IMR-90 (cell line): ENCODE results near the gene CD19. TPM values are rescaled to one million over a fixed set of nuclear protein-coding genes. Genes with fewer than 3 reads are reported as not detected.

ENCODE experiments used
- ATAC-seq: fragments of 200-7000 bp; cut with Tn5 transposase; 2 replicates; pipeline ENCODE4 v1.9.1; 2020; ENCODE audit warnings: low read depth, mild to moderate bottlenecking, moderate library complexity
- BruUV-seq: library from RNA; stranded (reverse); fragments of 400-500 nt; replicated peaks from 2 replicates; lab custom pipeline; 2021; lab: Mats Ljungman, UMichigan
- CTCF ChIA-PET: fragments of 300-600 bp; formaldehyde crosslinking; extraction: SDS; loops from one replicate; lab custom pipeline; 2021; ENCODE audit warnings: antibody characterized with exemption; lab: Yijun Ruan, JAX
- POLR2A ChIA-PET: fragments of 300-600 bp; sonication (Branson Sonifier 250); formaldehyde crosslinking; loops from one replicate; lab custom pipeline; 2022; ENCODE audit warnings: antibody characterized with exemption; ENCODE audit not compliant: unreplicated experiment; lab: Charles Lee
- DNase-seq: peaks from one replicate; pipeline ENCODE4 v3.0.0; 2013
- H2AFZ ChIP-seq: replicated peaks from 2 replicates; pipeline ENCODE3; 2013; ENCODE audit warnings: low read length, mild to moderate bottlenecking; ENCODE audit not compliant: poor library complexity
- H2AK5ac ChIP-seq: 2 replicates; pipeline ENCODE4 v1.6.1; 2013; ENCODE audit warnings: low read depth, low read length, inconsistent platforms
- H2AK9ac ChIP-seq: replicated peaks from 2 replicates; pipeline ENCODE3; 2013; ENCODE audit warnings: mild to moderate bottlenecking, low read depth, low read length, moderate library complexity; ENCODE audit not compliant: poor library complexity
- H2BK120ac ChIP-seq: 2 replicates; pipeline ENCODE4 v1.6.1; 2013; ENCODE audit warnings: low read depth, low read length, inconsistent platforms
- H2BK15ac ChIP-seq: 3 replicates; pipeline ENCODE4 v1.6.1; 2013; ENCODE audit warnings: low read depth, low read length, inconsistent platforms
- H2BK20ac ChIP-seq: 2 replicates; pipeline ENCODE4 v1.6.1; 2013; ENCODE audit warnings: low read depth, mild to moderate bottlenecking, inconsistent platforms, low read length, moderate library complexity
- H2BK5ac ChIP-seq: 2 replicates; pipeline ENCODE4 v1.6.1; 2013; ENCODE audit warnings: mild to moderate bottlenecking, low read depth, low read length, inconsistent platforms; ENCODE audit not compliant: poor library complexity, severe bottlenecking
- H3K14ac ChIP-seq: replicated peaks from 2 replicates; pipeline ENCODE4 v1.6.1; 2013; ENCODE audit warnings: low read depth, low read length, inconsistent platforms
- H3K18ac ChIP-seq: 2 replicates; pipeline ENCODE4 v1.6.1; 2013; ENCODE audit warnings: low read depth, low read length, control low read depth
- H3K23ac ChIP-seq: 2 replicates; pipeline ENCODE4 v1.6.1; 2013; ENCODE audit warnings: low read depth, low read length, inconsistent platforms
- H3K27ac ChIP-seq: 2 replicates; pipeline ENCODE4 v1.5.1; 2013; ENCODE audit warnings: mild to moderate bottlenecking, control low read depth, low read length; ENCODE audit not compliant: insufficient read depth
- H3K27me3 ChIP-seq: 2 replicates; pipeline ENCODE4 v1.6.1; 2013; ENCODE audit warnings: low read length; ENCODE audit not compliant: control insufficient read depth, insufficient read depth
- H3K36me3 ChIP-seq: 2 replicates; pipeline ENCODE4 v1.6.1; 2013; ENCODE audit warnings: low read length, mixed read lengths; ENCODE audit not compliant: control insufficient read depth, insufficient read depth
- H3K4ac ChIP-seq: 2 replicates; pipeline ENCODE4 v1.6.1; 2013; ENCODE audit warnings: low read depth, low read length, inconsistent platforms
- H3K4me1 ChIP-seq: 2 replicates; pipeline ENCODE4 v1.6.1; 2013; ENCODE audit warnings: low read length, mixed read lengths; ENCODE audit not compliant: control insufficient read depth, insufficient read depth
- H3K4me2 ChIP-seq: 2 replicates; pipeline ENCODE4 v1.6.1; 2013; ENCODE audit warnings: low read depth, mild to moderate bottlenecking, control low read depth, low read length, moderate library complexity
- H3K4me3 ChIP-seq: 2 replicates; pipeline ENCODE4 v1.5.1; 2013; ENCODE audit warnings: low read depth, mild to moderate bottlenecking, control low read depth, low read length, moderate library complexity; ENCODE audit not compliant: insufficient read depth
- H3K56ac ChIP-seq: 2 replicates; pipeline ENCODE4 v1.6.1; 2013; ENCODE audit warnings: low read length, inconsistent platforms; ENCODE audit not compliant: insufficient read depth; ENCODE audit errors: extremely low read depth
- H3K79me1 ChIP-seq, 2 experiments: 2 replicates each; pipeline ENCODE4 v1.6.1; 2013; ENCODE audit warnings: low read length in 2 of 2, inconsistent platforms in 1 of 2, low read depth in 1 of 2
- H3K9ac ChIP-seq: 2 replicates; pipeline ENCODE4 v1.6.1; 2013; ENCODE audit warnings: low read depth, low read length, control low read depth
- H3K9me1 ChIP-seq: 2 replicates; pipeline ENCODE4 v1.6.1; 2013; ENCODE audit warnings: low read length, inconsistent platforms; ENCODE audit not compliant: insufficient read depth
- H3K9me3 ChIP-seq: 2 replicates; pipeline ENCODE4 v1.6.1; 2013; ENCODE audit warnings: low read length; ENCODE audit not compliant: control insufficient read depth, insufficient read depth
- H4K20me1 ChIP-seq: 2 replicates; pipeline ENCODE4 v1.6.1; 2013; ENCODE audit warnings: low read length, inconsistent platforms; ENCODE audit not compliant: insufficient read depth
- H4K5ac ChIP-seq: 2 replicates; pipeline ENCODE4 v1.6.1; 2013; ENCODE audit warnings: mild to moderate bottlenecking, low read depth, low read length, control low read depth
- H4K8ac ChIP-seq, 2 experiments: 2 replicates each; pipeline ENCODE4 v1.6.1; 2013; ENCODE audit warnings: low read depth in 2 of 2, low read length in 2 of 2, control low read depth in 1 of 2, inconsistent platforms in 1 of 2
- H4K91ac ChIP-seq: 2 replicates; pipeline ENCODE4 v1.6.1; 2013; ENCODE audit warnings: low read depth, low read length, inconsistent platforms; ENCODE audit not compliant: insufficient read depth
- BHLHE40 ChIP-seq: fragments of 150-350 bp; IDR thresholded peaks from 2 replicates; pipeline ENCODE4 v1.6.1; 2016; ENCODE audit warnings: mild to moderate bottlenecking, low read depth, low read length
- CEBPB ChIP-seq: IDR thresholded peaks from 2 replicates; pipeline ENCODE4 v1.6.1; 2012; ENCODE audit warnings: low read depth, low read length, improper control_type of control experiment
- CHD1 ChIP-seq: IDR thresholded peaks from 2 replicates; pipeline ENCODE4 v1.6.1; 2012; ENCODE audit warnings: low read depth, low read length, improper control_type of control experiment
- CTCF ChIP-seq: conservative IDR thresholded peaks from 2 replicates; pipeline ENCODE4 v1.5.1; 2012; ENCODE audit warnings: mild to moderate bottlenecking, low read depth, low read length, improper control_type of control experiment
- ELK1 ChIP-seq: fragments of 150-350 bp; IDR thresholded peaks from 2 replicates; pipeline ENCODE4 v1.6.1; 2016; ENCODE audit warnings: low read depth, mild to moderate bottlenecking, low read length, moderate library complexity, borderline replicate concordance
- FOS ChIP-seq: fragments of 150-350 bp; IDR thresholded peaks from 2 replicates; pipeline ENCODE4 v1.6.1; 2016; ENCODE audit warnings: low read depth, low read length
- MAZ ChIP-seq: IDR thresholded peaks from 2 replicates; pipeline ENCODE4 v1.6.1; 2012; ENCODE audit warnings: low read depth, mild to moderate bottlenecking, low read length, improper control_type of control experiment, moderate library complexity, borderline replicate concordance
- MXI1 ChIP-seq: IDR thresholded peaks from 2 replicates; pipeline ENCODE4 v1.6.1; 2012; ENCODE audit warnings: low read depth, mild to moderate bottlenecking, low read length, moderate library complexity, borderline replicate concordance
- NFE2L2 ChIP-seq: fragments of 150-350 bp; IDR thresholded peaks from 2 replicates; pipeline ENCODE4 v1.6.1; 2016; ENCODE audit warnings: low read depth, mild to moderate bottlenecking, low read length
- POLR2A ChIP-seq: IDR thresholded peaks from 2 replicates; pipeline ENCODE4 v1.6.1; 2012; ENCODE audit warnings: mild to moderate bottlenecking, low read depth, low read length
- USF2 ChIP-seq: fragments of 150-350 bp; IDR thresholded peaks from 2 replicates; pipeline ENCODE4 v1.6.1; 2017; ENCODE audit warnings: mild to moderate bottlenecking, antibody characterized with exemption, low read length, low read depth
- WGBS, 2 experiments: methylation state at CpG; one replicate each; pipeline versions ENCODE4 v1.1.5 to v1.1.7; 2013; ENCODE audit warnings: missing lambda C conversion rate in 2 of 2; ENCODE audit not compliant: insufficient read length in 1 of 2; ENCODE audit errors: extremely low coverage in 2 of 2; 5-methylcytosine and 5-hydroxymethylcytosine counted together
- dilution Hi-C: fragments of 300-500 bp; cut with HindIII; formaldehyde crosslinking; loops from one replicate; pipeline ENCODE4 v1.14.3; 2018; ENCODE audit warnings: low sequenced_read_pairs; ENCODE audit not compliant: unreplicated experiment
- in situ Hi-C: fragments of 300-500 bp; cut with MboI; formaldehyde crosslinking; loops from 3 replicates; pipeline ENCODE4 v1.14.3; 2019; ENCODE audit warnings: low sequenced_read_pairs, inconsistent platforms, mixed read lengths
- intact Hi-C: fragments of 100-400 bp; cut with micrococcal nuclease; formaldehyde crosslinking; loops from 2 replicates; pipeline ENCODE4 v1.10.0; 2022
- polyA plus RNA-seq, 3 experiments: library from polyadenylated mRNA; depleted of rRNA; stranded (reverse); fragments of >200 nt; gene quantifications; 2 replicates each; pipeline ENCODE4 v1.2.3, GENCODE V29; 2012; ENCODE audit warnings: low replicate concordance in 1 of 3
- total RNA-seq: library from RNA; depleted of rRNA; stranded (reverse); fragments of >200 nt; gene quantifications from 2 replicates; pipeline ENCODE4 v1.2.3, GENCODE V29; 2012

Gene CD19
- total and polyA plus RNA-seq, 2 of the 4 experiments (the other 2 are of a cell fraction), result not detected

- no peak overlapping the region for H2BK120ac ChIP-seq
- no TSS peak for BruUV-seq
- peaks cover 7% of the 10 kb centered on the region; the same call in 1 of the 2 replicates for H3K27me3 ChIP-seq
- TF ChIP-seq POLR2A (no peak), CHD1 (no peak), MAZ (no peak), FOS (no peak), ELK1 (no peak), CTCF (no peak), USF2 (no peak), NFE2L2 (no peak), CEBPB (no peak), MXI1 (no peak), BHLHE40 (no peak)
- no peak overlapping the region for H3K56ac ChIP-seq
- dilution Hi-C loops (no loop called here), intact Hi-C loops (no loop called here), in situ Hi-C loops (no loop called here)
- no peak overlapping the region for H2BK20ac ChIP-seq
- H3K9ac ChIP-seq, result no peak overlapping the region
- no peak overlapping the region for H4K91ac ChIP-seq
- H2AFZ ChIP-seq, result peak overlapping the region; percentile 33
- no peak overlapping the region for H3K4ac ChIP-seq
- no peak overlapping the region for H4K8ac ChIP-seq
- no peak overlapping the region for H4K5ac ChIP-seq
- H3K27ac ChIP-seq, result no peak overlapping the region
- no peak for DNase-seq
- H3K9me3 ChIP-seq, result no peaks in the 10 kb centered on the region
- H3K36me3 ChIP-seq, result no peaks in the 10 kb centered on the region
- H4K20me1 ChIP-seq, result no peaks in the 10 kb centered on the region
- H3K14ac ChIP-seq, result no peak overlapping the region
- no peak overlapping the region for H2AK5ac ChIP-seq
- WGBS, 2 experiments, result no CpG with 5 or more reads among the region's 8 CpGs
- no peak overlapping the region for H2BK15ac ChIP-seq
- no peak overlapping the region for H2AK9ac ChIP-seq
- H3K4me1 ChIP-seq, result no peaks in the 10 kb centered on the region
- no peak overlapping the region for H2BK5ac ChIP-seq
- ATAC-seq, result no peak
- no peak overlapping the region for H3K23ac ChIP-seq
- POLR2A ChIA-PET, result no interaction called here
- no peak overlapping the region for H3K18ac ChIP-seq
- no peak overlapping the region for H3K4me2 ChIP-seq
- H3K9me1 ChIP-seq, result no peaks in the 10 kb centered on the region
- H3K4me3 ChIP-seq, result no peak overlapping the region
- CTCF ChIA-PET, result interaction anchor here (1.1 kb wide), 1 partner anchor 12 kb away, joined by 4 read pairs; no protein-coding TSS in a partner anchor
- H3K79me1 ChIP-seq, result no peaks in the 10 kb centered on the region
Observed at GRCh38 chr16:28933171-28933570, 1.4 kb downstream of the CD19 start.
